ENCODE measurements around the gene METTL8.
"Not testable (repeated sequence)": the region's sequence is repeated elsewhere in the genome, so short reads cannot be mapped to it uniquely, and the experiment has no call there.

METTL8 gene

DNA sequence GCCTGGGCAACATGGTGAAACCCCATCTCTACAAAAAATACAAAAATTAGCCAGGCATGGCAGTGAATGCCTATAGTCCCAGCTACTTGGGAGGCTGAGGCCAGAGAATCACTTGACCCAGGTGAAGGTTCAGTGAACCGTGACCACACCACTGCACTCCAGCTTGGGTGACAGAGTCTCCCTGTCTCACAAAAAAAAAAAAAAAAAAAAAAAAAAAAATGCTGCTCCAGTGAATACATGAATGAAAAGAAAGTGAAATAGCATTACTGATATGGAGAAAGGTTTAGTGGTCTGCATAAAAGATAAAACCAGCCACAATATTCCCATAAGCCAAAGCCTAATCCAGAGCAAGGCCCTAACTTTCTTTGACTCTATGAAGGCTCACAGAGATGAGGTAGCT lies 44.5 kb downstream of the METTL8 start:
- Histone ChIP-seq H3K4me3 (ENCODE audit: low read length) (no peak overlapping the region), H3K9ac (ENCODE audit: low read length) (no peak overlapping the region), H3K79me2 (ENCODE audit: low read length) (no peaks in the 10 kb centered on the region), H3K36me3 (replicated peaks; ENCODE audit: insufficient read depth, low read length) (no peaks in the 10 kb centered on the region), H3K27ac (ENCODE audit: low read length) (no peak overlapping the region), H3K9me2 (replicated peaks; ENCODE audit: insufficient read depth, low read length) (no peaks in the 10 kb centered on the region), H3F3A (ENCODE audit: insufficient read depth, low read length) (no peaks in the 10 kb centered on the region), H2AFZ (ENCODE audit: low read length) (no peak overlapping the region), H3K4me1 (ENCODE audit: low read length) (no peaks in the 10 kb centered on the region), H3K4me2 (ENCODE audit: low read depth, low read length) (no peak overlapping the region), H3K27me3 (replicated peaks; ENCODE audit: insufficient read depth, low read length) (no peaks in the 10 kb centered on the region), H4K20me1 (ENCODE audit: insufficient read depth, low read length) (no peaks in the 10 kb centered on the region), H3K9me3 (replicated peaks; ENCODE audit: insufficient read depth, low read length) (no peaks in the 10 kb centered on the region)
- TF ChIP-seq EZH2phosphoT487 (IDR thresholded peaks at IDR 0.05; ENCODE audit: low read length) = no peak
- DNase-seq = no peak

DNA sequence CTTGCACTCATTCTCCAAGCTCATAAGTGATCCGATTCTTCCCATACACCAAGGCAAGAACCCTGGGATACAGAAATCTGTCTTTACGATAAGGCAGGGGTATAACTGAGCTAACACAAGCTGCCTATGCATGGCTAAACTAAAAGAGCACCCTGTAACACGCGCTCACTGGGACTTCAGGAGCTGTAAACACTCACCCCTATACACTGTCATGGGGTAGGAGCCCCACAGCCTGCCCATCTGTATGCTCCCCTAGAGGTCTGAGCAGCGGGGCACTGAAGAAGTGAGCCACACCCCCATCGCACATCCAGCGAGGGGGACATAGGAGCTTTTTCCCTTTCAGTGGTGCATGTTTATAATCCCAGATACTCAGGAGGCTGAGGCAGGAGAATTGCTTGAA lies 46.7 kb downstream of the METTL8 start:
- H3K9me3 ChIP-seq (replicated peaks; ENCODE audit: insufficient read depth, low read length) = no peaks in the 10 kb centered on the region
- H3F3A ChIP-seq (ENCODE audit: insufficient read depth, low read length) = no peaks in the 10 kb centered on the region
- H4K20me1 ChIP-seq (ENCODE audit: insufficient read depth, low read length) = no peaks in the 10 kb centered on the region
- no peak overlapping the region for H3K27ac ChIP-seq (ENCODE audit: low read length)
- H3K79me2 ChIP-seq (ENCODE audit: low read length) = no peaks in the 10 kb centered on the region
- no peaks in the 10 kb centered on the region for H3K36me3 ChIP-seq (replicated peaks; ENCODE audit: insufficient read depth, low read length)
- H3K9ac ChIP-seq (ENCODE audit: low read length) = no peak overlapping the region
- no peaks in the 10 kb centered on the region for H3K9me2 ChIP-seq (replicated peaks; ENCODE audit: insufficient read depth, low read length)
- H2AFZ ChIP-seq (ENCODE audit: low read length) = no peak overlapping the region
- DNase-seq = no peak
- no peak for TF ChIP-seq EZH2phosphoT487 (IDR thresholded peaks at IDR 0.05; ENCODE audit: low read length)
- TF ChIP-seq, protein P1, sequence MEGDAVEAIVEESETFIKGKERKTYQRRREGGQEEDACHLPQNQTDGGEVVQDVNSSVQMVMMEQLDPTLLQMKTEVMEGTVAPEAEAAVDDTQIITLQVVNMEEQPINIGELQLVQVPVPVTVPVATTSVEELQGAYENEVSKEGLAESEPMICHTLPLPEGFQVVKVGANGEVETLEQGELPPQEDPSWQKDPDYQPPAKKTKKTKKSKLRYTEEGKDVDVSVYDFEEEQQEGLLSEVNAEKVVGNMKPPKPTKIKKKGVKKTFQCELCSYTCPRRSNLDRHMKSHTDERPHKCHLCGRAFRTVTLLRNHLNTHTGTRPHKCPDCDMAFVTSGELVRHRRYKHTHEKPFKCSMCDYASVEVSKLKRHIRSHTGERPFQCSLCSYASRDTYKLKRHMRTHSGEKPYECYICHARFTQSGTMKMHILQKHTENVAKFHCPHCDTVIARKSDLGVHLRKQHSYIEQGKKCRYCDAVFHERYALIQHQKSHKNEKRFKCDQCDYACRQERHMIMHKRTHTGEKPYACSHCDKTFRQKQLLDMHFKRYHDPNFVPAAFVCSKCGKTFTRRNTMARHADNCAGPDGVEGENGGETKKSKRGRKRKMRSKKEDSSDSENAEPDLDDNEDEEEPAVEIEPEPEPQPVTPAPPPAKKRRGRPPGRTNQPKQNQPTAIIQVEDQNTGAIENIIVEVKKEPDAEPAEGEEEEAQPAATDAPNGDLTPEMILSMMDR (IDR thresholded peaks at IDR 0.05; ENCODE audit: low read length) = no peak
- TF ChIP-seq EZH2 (optimal IDR thresholded peaks at IDR 0.05; ENCODE audit: low read depth, low read length) = no peak
- H3K27me3 ChIP-seq (replicated peaks; ENCODE audit: insufficient read depth, low read length) = no peaks in the 10 kb centered on the region
- no peak overlapping the region for H3K4me2 ChIP-seq (ENCODE audit: low read depth, low read length)
- H3K4me3 ChIP-seq (ENCODE audit: low read length) = no peak overlapping the region
- H3K4me1 ChIP-seq (ENCODE audit: low read length) = no peaks in the 10 kb centered on the region

DNA sequence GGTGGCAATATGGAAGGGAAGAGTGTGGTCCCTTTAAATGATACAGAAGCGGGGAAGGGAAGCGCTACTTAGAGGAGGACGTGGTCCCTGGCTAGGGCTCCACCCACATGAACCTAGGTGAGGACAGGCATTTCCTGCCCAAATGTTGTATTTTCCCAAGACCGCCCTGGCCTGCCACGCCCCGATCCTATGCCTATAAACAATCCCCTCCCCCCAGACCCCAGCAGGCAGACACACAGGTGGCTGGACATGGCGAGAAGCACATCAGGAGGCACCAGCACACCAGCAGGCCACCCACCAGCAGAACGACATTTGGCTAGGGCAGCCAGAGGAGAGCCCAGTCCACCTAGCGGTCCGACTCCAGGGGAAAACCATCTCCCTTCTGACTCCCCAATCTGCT lies 47.2 kb downstream of the METTL8 start:
- no peak overlapping the region for H3K9ac ChIP-seq (ENCODE audit: low read length)
- H3K9me3 ChIP-seq (replicated peaks; ENCODE audit: insufficient read depth, low read length) = no peaks in the 10 kb centered on the region
- H3K4me1 ChIP-seq (ENCODE audit: low read length) = no peaks in the 10 kb centered on the region
- H3K4me2 ChIP-seq (ENCODE audit: low read depth, low read length) = no peak overlapping the region
- H3F3A ChIP-seq (ENCODE audit: insufficient read depth, low read length) = no peaks in the 10 kb centered on the region
- H3K79me2 ChIP-seq (ENCODE audit: low read length) = no peaks in the 10 kb centered on the region
- no peaks in the 10 kb centered on the region for H4K20me1 ChIP-seq (ENCODE audit: insufficient read depth, low read length)
- no peak for DNase-seq
- H3K4me3 ChIP-seq (ENCODE audit: low read length) = no peak overlapping the region
- H3K27ac ChIP-seq (ENCODE audit: low read length) = no peak overlapping the region
- TF ChIP-seq EZH2 (optimal IDR thresholded peaks at IDR 0.05; ENCODE audit: low read depth, low read length) (no peak), EZH2phosphoT487 (IDR thresholded peaks at IDR 0.05; ENCODE audit: low read length) (no peak)
- TF ChIP-seq, protein P1 (IDR thresholded peaks at IDR 0.05; ENCODE audit: low read length) = no peak
- H3K27me3 ChIP-seq (replicated peaks; ENCODE audit: insufficient read depth, low read length) = no peaks in the 10 kb centered on the region
- no peaks in the 10 kb centered on the region for H3K9me2 ChIP-seq (replicated peaks; ENCODE audit: insufficient read depth, low read length)
- no peak overlapping the region for H2AFZ ChIP-seq (ENCODE audit: low read length)
- H3K36me3 ChIP-seq (replicated peaks; ENCODE audit: insufficient read depth, low read length) = no peaks in the 10 kb centered on the region

DNA sequence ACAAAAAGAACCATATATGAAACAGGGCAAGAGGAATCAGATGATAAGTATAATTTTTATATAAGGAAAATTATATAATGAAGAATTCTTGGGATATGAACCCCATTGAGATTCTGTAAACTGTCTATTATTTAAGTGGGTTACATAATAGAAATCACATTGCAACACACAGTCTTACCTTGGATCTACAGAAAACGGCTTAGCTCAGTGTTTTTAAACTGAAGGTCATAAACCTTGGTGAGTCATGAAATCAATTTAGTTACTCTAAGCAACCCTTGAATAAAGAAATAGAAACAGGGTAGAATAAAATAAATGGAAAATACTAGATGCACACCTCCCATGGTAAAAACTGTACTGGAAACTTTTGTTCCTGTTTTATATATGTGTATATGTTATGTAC lies 50.7 kb downstream of the METTL8 start:
- H3K9me3 ChIP-seq (replicated peaks; ENCODE audit: insufficient read depth, low read length) = no peaks in the 10 kb centered on the region
- no peaks in the 10 kb centered on the region for H3F3A ChIP-seq (ENCODE audit: insufficient read depth, low read length)
- H3K36me3 ChIP-seq (replicated peaks; ENCODE audit: insufficient read depth, low read length) = no peaks in the 10 kb centered on the region
- H3K27me3 ChIP-seq (replicated peaks; ENCODE audit: insufficient read depth, low read length) = no peaks in the 10 kb centered on the region
- H4K20me1 ChIP-seq (ENCODE audit: insufficient read depth, low read length) = no peaks in the 10 kb centered on the region
- H3K4me2 ChIP-seq (ENCODE audit: low read depth, low read length) = no peak overlapping the region
- no peak overlapping the region for H3K9ac ChIP-seq (ENCODE audit: low read length)
- no peaks in the 10 kb centered on the region for H3K4me1 ChIP-seq (ENCODE audit: low read length)
- TF ChIP-seq, protein P1 (IDR thresholded peaks at IDR 0.05; ENCODE audit: low read length) = no peak
- TF ChIP-seq EZH2 (optimal IDR thresholded peaks at IDR 0.05; ENCODE audit: low read depth, low read length) (no peak), EZH2phosphoT487 (IDR thresholded peaks at IDR 0.05; ENCODE audit: low read length) (no peak)
- no peak overlapping the region for H2AFZ ChIP-seq (ENCODE audit: low read length)
- no peaks in the 10 kb centered on the region for H3K9me2 ChIP-seq (replicated peaks; ENCODE audit: insufficient read depth, low read length)
- DNase-seq = no peak
- no peak overlapping the region for H3K4me3 ChIP-seq (ENCODE audit: low read length)
- no peak overlapping the region for H3K27ac ChIP-seq (ENCODE audit: low read length)
- no peaks in the 10 kb centered on the region for H3K79me2 ChIP-seq (ENCODE audit: low read length)

DNA sequence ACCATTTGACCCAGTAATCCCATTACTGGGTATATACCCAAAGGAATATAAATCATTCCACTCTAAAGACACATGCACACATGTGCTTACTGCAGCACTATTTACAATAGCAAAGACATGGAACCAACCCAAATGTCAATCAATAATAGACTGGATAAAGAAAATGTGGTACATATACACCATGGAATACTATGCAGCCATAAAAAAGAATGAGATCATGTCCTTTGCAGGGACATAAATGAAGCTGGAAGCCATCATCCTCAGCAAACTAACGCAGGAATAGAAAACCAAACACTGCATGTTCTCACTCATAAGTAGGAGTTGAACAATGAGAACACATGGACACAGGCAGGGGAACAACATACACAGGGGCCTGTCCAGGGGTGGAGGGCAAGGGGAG lies 51.6 kb downstream of the METTL8 start:
- not testable (repeated sequence) for H3K79me2 ChIP-seq (ENCODE audit: low read length); H3K36me3 ChIP-seq (replicated peaks; ENCODE audit: insufficient read depth, low read length)

DNA sequence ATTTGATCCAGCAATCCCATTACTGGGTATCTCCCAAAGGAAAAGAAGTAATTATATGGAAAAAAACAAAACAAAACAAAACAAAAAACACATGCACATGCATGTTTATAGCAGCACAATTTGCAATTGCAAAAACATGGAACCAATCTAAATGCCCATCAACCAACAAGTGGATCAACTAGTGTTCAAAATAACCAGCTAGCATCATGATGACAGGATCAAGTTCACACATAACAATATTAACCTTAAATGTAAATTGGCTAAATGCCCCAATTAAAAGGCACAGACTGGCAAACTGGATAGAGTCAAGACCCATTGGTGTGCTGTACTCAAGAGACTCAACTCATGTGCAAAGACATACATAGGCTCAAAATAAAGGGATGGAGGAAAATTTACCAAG lies 55.9 kb downstream of the METTL8 start:
- H3K9me2 ChIP-seq (replicated peaks; ENCODE audit: insufficient read depth, low read length); H3K9me3 ChIP-seq (replicated peaks; ENCODE audit: insufficient read depth, low read length); H2AFZ ChIP-seq (ENCODE audit: low read length); H3K4me2 ChIP-seq (ENCODE audit: low read depth, low read length); DNase-seq; H3K27ac ChIP-seq (ENCODE audit: low read length); H3K4me3 ChIP-seq (ENCODE audit: low read length); H3K79me2 ChIP-seq (ENCODE audit: low read length); H3K4me1 ChIP-seq (ENCODE audit: low read length); H3K36me3 ChIP-seq (replicated peaks; ENCODE audit: insufficient read depth, low read length); H3K27me3 ChIP-seq (replicated peaks; ENCODE audit: insufficient read depth, low read length); H3K9ac ChIP-seq (ENCODE audit: low read length); H4K20me1 ChIP-seq (ENCODE audit: insufficient read depth, low read length); H3F3A ChIP-seq (ENCODE audit: insufficient read depth, low read length): not testable (repeated sequence)

More for the DNA sequence above, 51.6 kb downstream of the METTL8 start:
- not testable (repeated sequence) for H3K4me2 ChIP-seq (ENCODE audit: low read depth, low read length); H3K4me3 ChIP-seq (ENCODE audit: low read length); H3K9ac ChIP-seq (ENCODE audit: low read length); H3K27ac ChIP-seq (ENCODE audit: low read length); H3K4me1 ChIP-seq (ENCODE audit: low read length); H2AFZ ChIP-seq (ENCODE audit: low read length); H3K9me2 ChIP-seq (replicated peaks; ENCODE audit: insufficient read depth, low read length); H3F3A ChIP-seq (ENCODE audit: insufficient read depth, low read length); DNase-seq; H4K20me1 ChIP-seq (ENCODE audit: insufficient read depth, low read length); H3K27me3 ChIP-seq (replicated peaks; ENCODE audit: insufficient read depth, low read length); H3K9me3 ChIP-seq (replicated peaks; ENCODE audit: insufficient read depth, low read length)

Measured in MM.1S (cell line).